PC-9 (cell line): ENCODE results near the gene PARP15.

ENCODE experiments used
- CTCF ChIP-seq: fragments of 200-600 bp; sonication (generic); conservative IDR thresholded peaks from 2 replicates; pipeline ENCODE4 v1.6.1; 2017; ENCODE audit warnings: mixed run types, antibody characterized with exemption, mild to moderate bottlenecking, moderate library complexity
- EZH2 ChIP-seq: fragments of 200-600 bp; sonication (generic); IDR thresholded peaks from 2 replicates; pipeline ENCODE4 v1.8.0; 2017; ENCODE audit warnings: antibody characterized with exemption, low read depth

GRCh38 chr3:122578069-122578740, 755 bp downstream of the PARP15 start:
- no peak for TF ChIP-seq CTCF
- no peak for TF ChIP-seq EZH2
